GM12874 (cell line): ENCODE data around the gene SLC38A9.
A peak's percentile ranks its signal among the peaks of the same experiment; 100 is the strongest.

Experiments
- TF ChIP-seq, protein P1 (sequence below): IDR thresholded peaks from 2 replicates; pipeline ENCODE4 v1.5.1; 2011; ENCODE audit warnings: low read depth, mild to moderate bottlenecking, control low read depth, low read length, moderate library complexity; ENCODE audit not compliant: insufficient read depth

The SLC38A9 gene

DNA sequence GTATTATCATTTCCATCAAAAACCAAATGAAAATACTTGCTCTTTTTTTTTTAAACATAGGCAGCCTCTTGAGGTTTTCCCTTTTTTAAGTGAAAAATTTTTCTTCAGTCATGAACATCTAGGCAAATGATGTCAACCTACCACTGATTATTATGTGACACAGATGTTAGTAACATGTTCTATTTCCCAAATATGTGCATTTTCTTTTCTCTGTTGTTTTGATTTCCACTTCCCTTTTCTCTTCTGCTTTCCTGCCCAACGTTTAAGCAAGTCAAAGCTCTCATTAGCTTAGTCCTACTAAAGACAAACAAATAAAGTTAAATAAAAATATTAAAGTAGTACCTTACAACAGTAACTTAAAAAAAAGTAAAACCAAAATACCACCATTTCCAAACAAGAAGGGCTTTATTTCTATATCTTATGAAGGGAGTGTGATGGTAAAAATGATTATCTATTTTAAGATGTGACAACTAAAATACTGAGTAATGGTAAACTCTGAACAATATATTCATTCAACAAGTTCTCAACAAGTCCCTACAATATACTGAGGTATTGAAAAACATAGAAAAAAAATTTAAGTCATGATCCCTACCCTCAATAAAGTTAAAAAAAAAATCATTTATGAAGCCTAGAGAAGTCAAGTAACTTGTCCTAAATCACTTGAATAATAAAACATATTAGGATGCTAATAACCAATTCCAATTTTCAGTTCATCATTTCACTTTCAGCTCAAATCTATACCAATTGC, 9.4 kb downstream of the SLC38A9 start:
- TF ChIP-seq, protein P1, sequence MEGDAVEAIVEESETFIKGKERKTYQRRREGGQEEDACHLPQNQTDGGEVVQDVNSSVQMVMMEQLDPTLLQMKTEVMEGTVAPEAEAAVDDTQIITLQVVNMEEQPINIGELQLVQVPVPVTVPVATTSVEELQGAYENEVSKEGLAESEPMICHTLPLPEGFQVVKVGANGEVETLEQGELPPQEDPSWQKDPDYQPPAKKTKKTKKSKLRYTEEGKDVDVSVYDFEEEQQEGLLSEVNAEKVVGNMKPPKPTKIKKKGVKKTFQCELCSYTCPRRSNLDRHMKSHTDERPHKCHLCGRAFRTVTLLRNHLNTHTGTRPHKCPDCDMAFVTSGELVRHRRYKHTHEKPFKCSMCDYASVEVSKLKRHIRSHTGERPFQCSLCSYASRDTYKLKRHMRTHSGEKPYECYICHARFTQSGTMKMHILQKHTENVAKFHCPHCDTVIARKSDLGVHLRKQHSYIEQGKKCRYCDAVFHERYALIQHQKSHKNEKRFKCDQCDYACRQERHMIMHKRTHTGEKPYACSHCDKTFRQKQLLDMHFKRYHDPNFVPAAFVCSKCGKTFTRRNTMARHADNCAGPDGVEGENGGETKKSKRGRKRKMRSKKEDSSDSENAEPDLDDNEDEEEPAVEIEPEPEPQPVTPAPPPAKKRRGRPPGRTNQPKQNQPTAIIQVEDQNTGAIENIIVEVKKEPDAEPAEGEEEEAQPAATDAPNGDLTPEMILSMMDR, result no peak

DNA sequence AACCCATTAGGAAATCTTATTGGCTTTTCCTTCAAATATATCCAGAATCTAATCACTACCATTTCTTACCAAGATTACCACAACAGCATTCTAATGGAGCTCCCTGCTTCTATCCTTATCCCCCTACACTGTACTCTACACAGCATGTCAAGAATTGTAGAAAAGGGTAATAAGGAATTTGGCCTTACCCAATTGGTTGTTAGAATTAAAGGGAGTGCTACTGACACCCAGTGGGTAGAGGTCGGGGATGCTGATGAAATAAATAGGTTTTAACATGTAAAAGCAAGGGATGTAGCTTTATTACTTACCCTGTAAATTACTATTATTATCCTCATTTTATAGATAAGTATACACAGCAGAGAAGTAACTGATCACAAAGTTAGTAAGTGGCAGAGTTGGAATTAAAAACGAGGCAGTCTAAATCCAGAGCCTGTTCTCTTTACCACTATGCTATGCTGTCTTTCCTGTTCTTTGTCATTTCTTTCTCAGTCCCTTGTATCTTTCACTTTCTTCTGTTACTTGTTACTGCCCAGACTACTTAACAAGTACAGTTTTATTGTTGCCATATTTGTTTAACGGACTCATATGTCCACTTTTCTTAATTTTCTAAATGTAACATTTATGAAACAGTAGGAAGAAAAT, 10.5 kb downstream of the SLC38A9 start:
- TF ChIP-seq, protein P1, result no peak

DNA sequence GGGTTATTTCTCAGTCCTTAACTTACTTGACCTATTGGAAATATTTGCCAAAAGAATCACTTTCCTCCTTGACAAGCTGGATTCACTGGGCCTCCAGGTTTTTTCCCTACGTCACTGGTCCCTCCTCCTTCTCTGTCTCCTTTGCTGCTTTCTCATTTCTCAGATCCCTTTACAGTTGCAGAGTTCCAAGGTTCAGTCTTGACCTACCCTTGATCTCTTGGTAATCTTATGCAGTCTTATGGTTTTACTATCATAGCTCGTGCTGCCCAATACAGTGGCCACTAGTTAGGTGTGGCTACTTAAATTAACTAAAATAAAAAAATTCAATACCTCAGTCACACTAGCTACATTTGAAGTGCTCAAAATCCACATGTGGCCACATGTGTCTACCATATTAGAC, 11.4 kb downstream of the SLC38A9 start:
- TF ChIP-seq, protein P1, result no peak

DNA sequence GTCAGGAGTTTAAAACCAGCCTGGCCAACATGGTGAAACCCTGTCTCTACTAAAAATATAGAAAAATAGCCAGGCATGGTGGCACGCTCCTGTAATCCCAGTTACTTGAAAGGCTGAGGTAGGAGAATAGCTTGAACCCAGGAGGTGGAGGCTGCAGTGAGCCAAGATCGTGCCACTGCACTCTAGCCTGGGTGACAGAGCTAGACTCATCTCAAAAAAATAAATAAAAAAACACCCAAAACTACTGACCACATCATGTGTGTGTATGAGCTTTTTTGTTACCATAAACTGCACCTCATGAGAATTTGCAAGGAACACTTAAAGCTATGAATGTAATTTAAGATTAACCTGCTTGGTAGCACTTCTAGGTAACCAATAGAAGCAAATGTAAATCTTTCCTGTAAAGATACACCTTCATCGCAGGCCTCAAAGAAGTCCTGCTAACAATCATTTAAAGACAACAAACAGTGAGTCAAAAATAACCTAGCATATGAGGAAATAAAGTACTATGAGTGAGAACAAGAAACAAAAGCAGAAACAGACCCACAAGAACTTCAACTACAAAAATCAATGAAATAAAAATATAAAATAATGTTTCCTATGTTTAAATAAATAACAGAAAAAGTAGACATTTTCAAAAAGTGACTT, 13.0 kb downstream of the SLC38A9 start:
- TF ChIP-seq, protein P1, result no peak

DNA sequence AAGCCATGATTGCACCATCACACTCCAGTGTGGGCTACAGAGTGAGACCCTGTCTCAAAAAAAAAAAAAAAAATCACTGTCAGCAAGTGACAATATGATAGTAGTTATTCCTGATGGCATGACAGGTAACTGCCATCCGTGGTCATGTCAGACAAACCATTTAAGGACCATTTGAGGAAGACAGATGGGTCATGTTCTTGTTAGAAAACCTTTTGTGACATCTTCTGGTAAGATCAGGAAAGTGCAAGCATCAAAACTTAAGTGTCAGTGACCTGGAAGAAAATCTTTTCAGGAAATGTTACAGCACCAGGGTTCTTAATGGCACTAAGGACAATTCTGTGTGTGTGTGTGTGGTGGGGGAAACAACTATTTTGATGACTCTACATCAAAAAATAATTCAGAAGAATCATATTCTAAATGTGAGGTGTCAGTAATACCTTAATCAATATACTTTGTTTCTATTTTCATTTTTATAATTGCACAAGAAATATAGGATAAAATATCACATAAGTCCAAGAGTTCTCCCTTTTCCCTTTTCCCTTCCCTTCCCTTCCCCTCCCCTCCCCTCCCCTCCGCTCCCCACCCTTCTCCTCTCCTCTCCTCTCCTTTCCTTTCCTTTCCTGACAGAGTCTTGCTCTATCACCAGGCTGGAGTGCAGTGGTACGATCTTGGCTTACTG, 17.8 kb downstream of the SLC38A9 start:
- TF ChIP-seq, protein P1, result peak; percentile 45

DNA sequence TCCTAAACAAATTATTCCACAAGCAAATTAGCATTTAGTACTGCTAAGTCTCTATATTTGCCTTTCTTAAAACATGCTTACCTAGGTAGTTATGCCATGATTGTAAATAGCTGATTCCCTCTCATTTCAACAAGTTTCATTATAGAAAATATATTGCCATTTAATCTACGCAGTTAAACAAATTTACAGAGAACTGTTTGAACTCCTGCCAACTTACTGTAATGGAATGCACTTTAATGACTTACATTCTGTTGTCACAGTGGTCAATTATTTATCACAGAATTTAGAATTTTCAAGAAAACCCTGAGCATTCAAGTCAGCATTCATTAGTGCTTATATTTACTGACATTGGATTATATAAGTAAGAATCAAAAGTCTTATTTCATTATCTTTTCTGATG, 19.6 kb downstream of the SLC38A9 start:
- TF ChIP-seq, protein P1, result no peak

DNA sequence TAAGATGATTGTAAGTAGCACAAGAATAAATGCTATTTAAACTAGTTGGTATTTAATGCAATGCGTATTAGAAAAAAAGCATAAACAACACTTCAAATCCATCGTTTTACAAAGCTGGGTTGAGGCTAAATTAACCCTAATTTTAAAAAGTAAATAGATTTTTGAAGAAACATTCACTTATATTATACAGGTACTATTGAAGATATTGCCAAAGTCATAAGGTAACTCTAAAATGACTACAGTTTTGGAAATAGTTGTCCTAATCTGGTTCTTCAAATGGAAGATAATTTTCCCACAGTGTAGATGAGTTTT, 20.1 kb downstream of the SLC38A9 start:
- TF ChIP-seq, protein P1, result no peak
